COLO668 (cell line): Measurements from ENCODE around the gene BRPF1.

ENCODE experiments used
- DNase-seq: peaks from one replicate; lab custom pipeline; 2025; ENCODE audit not compliant: unreplicated experiment; lab: John Stamatoyannopoulos, UW

The BRPF1 gene

GRCh38 chr3:9730657-9731205 lies 804 bp upstream of the BRPF1 start:
- peak; percentile 69 for DNase-seq

- peak; percentile 30 for DNase-seq
Observed at GRCh38 chr3:9732080-9732739, 675 bp downstream of the BRPF1 start.

GRCh38 chr3:9732740-9733115 lies 1.2 kb downstream of the BRPF1 start:
- DNase-seq: no peak

GRCh38 chr3:9736831-9737230 lies 5.3 kb downstream of the BRPF1 start:
- no peak for DNase-seq

GRCh38 chr3:9739181-9739580 lies 7.6 kb downstream of the BRPF1 start:
- no peak for DNase-seq

GRCh38 chr3:9742560-9742959 lies 11.0 kb downstream of the BRPF1 start:
- DNase-seq: no peak

- DNase-seq: no peak
Observed at GRCh38 chr3:9743548-9743947, 12.0 kb downstream of the BRPF1 start.

- DNase-seq: no peak
Observed at GRCh38 chr3:9744162-9744561, 12.6 kb downstream of the BRPF1 start.

- no peak for DNase-seq
Observed at GRCh38 chr3:9745521-9745920, 14.0 kb downstream of the BRPF1 start.

GRCh38 chr3:9746330-9746729 lies 14.8 kb downstream of the BRPF1 start:
- no peak for DNase-seq

- no peak for DNase-seq
Observed at GRCh38 chr3:9747267-9747666, 15.7 kb downstream of the BRPF1 start.

- DNase-seq: no peak
Observed at GRCh38 chr3:9748031-9748430, 16.5 kb downstream of the BRPF1 start.

- DNase-seq: no peak
Observed at GRCh38 chr3:9749296-9749644, 17.7 kb downstream of the BRPF1 start.

- peak; percentile 91 for DNase-seq
Observed at GRCh38 chr3:9749645-9750555, 18.4 kb downstream of the BRPF1 start, which contains the start of gene OGG1. Gene OGG1 (plus strand): TSS chr3:9749952. CDS start chr3:9750287, 335 bp downstream.

GRCh38 chr3:9750556-9751411 lies 19.2 kb downstream of the BRPF1 start:
- peak; percentile 14 for DNase-seq

GRCh38 chr3:9754678-9755077 lies 23.1 kb downstream of the BRPF1 start:
- no peak for DNase-seq

GRCh38 chr3:9757427-9757826 lies 25.9 kb downstream of the BRPF1 start:
- DNase-seq: no peak

GRCh38 chr3:9760779-9761505 lies 29.4 kb downstream of the BRPF1 start:
- DNase-seq: no peak

GRCh38 chr3:9761919-9762318 lies 30.4 kb downstream of the BRPF1 start:
- no peak for DNase-seq

GRCh38 chr3:9762871-9763270 lies 31.3 kb downstream of the BRPF1 start:
- DNase-seq: no peak
